Activated gamma-delta T cell (primary cell): ENCODE measurements around the gene PLA2G4E.

Source experiments
- DNase-seq: peaks from one replicate; lab custom pipeline; 2025; lab: John Stamatoyannopoulos, UW
- total RNA-seq, 2 donors: gene quantifications; one replicate each; lab custom pipeline; 2026; lab: John Stamatoyannopoulos, UW

Gene PLA2G4E, protein sequence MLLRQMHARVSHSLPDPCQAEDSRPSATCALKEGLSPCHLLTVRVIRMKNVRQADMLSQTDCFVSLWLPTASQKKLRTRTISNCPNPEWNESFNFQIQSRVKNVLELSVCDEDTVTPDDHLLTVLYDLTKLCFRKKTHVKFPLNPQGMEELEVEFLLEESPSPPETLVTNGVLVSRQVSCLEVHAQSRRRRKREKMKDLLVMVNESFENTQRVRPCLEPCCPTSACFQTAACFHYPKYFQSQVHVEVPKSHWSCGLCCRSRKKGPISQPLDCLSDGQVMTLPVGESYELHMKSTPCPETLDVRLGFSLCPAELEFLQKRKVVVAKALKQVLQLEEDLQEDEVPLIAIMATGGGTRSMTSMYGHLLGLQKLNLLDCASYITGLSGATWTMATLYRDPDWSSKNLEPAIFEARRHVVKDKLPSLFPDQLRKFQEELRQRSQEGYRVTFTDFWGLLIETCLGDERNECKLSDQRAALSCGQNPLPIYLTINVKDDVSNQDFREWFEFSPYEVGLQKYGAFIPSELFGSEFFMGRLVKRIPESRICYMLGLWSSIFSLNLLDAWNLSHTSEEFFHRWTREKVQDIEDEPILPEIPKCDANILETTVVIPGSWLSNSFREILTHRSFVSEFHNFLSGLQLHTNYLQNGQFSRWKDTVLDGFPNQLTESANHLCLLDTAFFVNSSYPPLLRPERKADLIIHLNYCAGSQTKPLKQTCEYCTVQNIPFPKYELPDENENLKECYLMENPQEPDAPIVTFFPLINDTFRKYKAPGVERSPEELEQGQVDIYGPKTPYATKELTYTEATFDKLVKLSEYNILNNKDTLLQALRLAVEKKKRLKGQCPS
- 0 to 0.04 reads per million in 2 donors for total RNA-seq

DNA sequence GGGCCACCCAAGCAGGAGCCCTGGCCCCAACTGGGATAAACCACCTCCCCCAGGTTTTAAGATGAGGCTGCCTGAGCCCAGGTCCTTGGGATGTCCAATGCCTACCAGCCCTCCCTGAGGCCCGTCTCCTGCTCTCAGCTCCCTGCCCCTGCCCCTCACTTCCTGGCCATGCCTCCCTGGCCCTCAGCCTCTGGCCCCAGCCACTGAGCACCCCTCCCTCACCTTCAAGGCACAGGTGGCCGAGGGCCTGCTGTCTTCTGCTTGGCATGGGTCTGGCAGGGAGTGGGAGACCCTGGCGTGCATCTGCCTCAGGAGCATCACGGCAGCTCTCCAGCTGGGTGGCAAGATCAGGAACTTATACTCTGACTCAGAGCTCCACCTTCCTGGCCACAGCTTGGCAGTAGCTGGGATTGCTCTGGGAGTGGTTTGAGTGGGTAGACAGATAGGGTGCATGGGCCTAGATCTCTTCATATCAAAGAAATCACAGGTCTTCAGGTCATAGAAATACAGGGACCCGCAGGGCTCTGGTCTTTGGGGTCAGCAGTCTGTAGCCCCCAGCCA, at the start of gene PLA2G4E:
Gene PLA2G4E (minus strand): TSS at position 330 of the 561 bp plus-strand sequence. CDS start 12 bp downstream, at position 318.
- DNase-seq: no peak

DNA sequence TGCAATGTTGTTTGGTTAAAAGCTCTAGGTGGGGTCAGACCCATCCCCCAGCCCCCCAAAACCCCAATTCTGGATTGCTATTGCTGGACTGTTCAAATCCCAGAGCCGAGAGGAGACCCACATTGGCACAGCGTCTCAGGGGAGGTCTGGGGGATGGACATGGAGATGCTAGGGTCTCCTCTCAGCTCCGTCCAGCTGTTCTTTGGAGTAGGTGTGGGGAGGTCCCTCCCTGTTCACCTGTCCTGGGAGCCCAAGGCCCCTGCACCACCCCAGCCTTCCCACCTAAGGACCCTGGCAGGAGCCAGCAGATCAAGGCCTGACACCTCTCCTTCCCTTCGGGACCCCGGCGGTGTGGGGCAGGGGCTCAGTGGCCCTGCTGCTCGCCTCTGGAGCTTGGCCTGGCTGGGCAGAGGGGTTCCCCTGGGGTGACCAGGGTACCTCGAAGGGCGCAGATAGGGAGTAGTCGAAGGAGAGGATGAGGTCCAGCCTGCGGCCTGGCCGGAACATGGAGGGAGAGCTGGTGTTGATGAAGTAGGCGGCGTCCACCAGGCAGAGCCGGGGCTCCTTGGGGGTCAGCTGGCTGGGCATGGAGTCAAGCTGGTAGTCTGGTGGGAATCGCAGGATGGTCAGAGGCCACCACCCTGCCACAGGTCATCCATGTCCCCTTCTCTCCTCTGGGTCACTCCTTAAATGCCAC, 49.6 kb upstream of the PLA2G4E start:
- DNase-seq: no peak

DNA sequence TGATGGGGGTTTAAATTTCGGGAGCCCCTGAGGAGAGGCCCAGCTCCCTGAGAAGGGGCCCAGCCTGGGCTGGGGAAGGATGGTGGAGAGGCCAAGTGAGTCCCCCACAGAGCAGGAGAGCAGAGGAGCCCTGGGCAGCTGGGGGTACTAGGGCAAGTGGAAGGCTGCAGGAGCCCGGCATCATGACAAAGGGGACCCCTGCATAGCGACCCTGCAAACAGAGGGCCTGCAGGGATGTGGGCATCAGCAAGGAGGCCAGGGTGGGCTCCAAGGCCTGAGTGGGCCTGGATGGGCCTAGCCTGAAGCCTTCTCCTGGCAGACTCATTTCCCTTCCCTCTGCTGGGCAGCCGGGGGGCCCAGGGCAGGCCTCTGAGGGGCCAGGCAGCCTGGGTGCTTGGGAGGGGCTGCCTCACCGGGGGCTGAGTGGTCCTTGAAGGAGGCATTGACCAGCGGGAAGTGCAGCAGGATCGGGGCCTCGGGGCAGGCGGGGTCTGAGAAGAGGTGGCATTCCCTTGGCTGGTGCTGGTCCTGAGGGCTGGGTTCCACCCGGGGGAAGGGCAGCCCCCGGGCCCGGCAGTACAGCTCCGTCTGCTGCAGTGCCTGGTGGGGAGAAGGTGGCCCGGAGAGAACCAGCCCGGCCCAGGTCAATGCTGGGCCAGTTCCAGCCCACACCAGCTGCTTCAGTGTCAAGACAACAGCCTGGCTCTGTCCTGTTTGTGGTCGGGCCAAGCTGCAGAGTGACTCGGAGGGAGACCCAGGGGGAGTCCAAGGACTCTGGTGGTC, 48.8 kb upstream of the PLA2G4E start:
- no peak for DNase-seq

DNA sequence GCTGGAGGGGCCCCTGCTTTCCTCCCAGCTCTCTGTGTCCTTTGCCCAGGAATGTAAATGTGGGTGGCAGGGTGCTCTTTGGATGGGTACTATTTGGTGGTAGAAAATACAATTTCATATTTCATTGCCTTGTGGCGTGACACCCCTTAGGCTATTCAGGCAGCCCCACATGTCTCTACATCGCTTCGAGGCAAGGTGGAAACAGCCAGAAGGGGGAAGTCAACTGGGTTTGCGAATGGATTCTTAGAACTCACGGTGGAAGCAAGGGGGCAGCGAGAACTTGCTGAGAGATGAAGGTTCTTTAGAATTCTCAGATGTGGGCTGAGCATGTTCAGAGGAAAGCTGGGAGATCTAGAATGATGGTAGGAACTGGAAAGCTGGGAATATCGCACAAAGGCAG, 48.2 kb upstream of the PLA2G4E start:
- DNase-seq: no peak

DNA sequence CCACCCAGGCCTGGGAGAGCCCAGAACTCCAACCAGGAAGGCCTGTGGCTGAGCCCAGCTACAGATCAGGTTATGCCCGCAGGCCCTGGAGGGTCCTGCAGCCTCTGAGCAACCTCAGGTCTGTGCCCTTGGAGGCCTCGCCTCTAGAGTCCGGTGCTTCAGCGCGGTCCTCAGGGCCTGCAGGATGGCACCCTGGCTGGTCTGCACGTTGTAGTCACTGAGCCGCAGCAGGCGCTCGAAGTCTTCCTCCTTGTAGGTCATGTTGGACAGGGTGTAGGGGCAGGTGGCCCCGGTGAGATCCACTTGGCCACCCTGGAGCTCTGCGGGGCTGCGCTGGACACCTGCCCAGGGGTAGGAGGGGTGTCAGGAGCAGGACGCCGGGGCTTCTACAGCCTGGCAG, 47.8 kb upstream of the PLA2G4E start:
- DNase-seq: no peak

DNA sequence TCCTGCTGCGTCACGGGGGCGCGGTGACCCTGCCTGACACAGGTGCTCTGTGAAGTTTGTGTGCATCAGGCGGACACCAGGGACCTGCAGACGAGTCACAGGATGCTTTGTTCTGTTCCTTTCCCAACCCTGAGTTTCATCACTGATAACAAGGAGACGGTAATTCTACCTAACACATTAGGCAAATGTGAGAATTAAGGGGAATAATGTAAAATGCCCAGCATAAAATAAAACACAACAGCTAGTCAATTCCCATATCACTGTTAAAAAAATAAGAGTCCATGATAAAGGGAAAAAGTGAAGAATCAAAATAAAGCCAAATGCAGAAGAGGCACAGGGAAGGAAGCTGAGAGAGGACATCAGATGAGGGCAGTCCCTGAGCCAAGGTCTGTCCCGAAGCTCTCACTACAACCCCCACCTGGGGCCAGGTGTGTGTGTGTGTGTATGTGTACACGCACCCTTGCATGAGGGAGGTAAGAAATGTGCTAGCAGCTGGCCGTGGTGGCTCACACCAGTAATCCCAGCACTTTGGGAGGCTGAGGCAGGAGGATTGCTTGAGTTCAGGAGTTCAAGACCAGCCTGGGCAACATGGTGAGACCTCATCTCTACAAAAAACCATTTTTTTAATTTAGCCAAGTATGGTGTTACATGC, 46.0 kb upstream of the PLA2G4E start:
- no peak for DNase-seq

DNA sequence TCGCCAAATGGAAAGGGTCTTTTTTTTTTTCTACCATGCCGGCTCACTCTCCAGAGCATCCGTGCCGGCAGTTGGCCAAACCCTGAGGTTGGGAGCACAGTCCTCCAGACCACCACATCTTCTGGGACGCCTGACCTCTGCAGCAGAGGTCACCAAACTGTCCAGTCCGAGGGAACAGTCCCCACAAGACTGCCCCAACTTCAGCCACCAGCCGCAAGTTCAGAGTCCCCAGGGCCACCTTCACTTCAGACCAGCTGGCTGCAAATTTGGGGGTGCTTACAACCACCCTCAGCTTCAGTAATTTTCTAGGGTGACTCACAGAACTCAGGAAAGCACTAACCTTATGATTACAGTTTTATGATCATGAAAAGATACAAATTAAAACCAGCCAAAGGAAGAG, 44.6 kb upstream of the PLA2G4E start:
- no peak for DNase-seq

DNA sequence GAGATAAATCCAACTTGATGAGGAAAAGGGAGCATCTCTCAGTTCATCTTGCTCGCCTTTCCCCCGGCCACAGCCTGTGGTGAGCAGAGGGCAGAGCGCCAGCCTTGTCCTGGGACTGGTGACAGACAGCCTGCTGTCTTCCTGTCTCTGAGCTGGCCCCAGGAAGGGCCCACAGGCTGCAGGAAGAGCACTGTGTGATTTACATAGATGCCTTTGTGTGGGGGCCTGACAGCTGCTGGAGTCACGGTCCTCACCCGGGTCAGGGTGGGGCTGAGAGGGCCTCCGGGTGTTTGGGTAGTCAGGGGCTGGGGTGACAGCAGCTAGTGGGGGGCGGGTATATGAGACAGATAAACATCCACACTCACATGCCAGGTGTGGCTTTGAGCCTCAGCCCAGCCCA, 44.2 kb upstream of the PLA2G4E start:
- no peak for DNase-seq

DNA sequence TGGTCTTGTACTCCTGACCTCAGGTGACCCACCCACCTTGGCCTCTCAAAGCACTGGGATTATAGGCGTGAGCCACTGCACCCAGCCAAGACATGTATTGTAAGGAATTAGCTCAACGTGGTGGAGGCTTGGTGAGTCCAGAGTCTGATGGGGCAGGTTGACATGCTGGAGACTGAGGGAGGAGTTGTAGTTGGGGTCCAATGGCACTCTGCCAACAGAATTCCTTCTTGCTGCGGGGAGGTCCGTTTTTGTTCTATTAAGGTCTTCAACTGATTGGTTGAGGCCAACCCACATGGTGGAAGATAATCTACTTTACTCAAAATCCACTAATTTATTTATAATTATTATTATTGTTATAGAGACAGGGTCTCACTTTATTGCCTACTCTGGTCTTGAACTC, 43.4 kb upstream of the PLA2G4E start:
- DNase-seq: no peak

DNA sequence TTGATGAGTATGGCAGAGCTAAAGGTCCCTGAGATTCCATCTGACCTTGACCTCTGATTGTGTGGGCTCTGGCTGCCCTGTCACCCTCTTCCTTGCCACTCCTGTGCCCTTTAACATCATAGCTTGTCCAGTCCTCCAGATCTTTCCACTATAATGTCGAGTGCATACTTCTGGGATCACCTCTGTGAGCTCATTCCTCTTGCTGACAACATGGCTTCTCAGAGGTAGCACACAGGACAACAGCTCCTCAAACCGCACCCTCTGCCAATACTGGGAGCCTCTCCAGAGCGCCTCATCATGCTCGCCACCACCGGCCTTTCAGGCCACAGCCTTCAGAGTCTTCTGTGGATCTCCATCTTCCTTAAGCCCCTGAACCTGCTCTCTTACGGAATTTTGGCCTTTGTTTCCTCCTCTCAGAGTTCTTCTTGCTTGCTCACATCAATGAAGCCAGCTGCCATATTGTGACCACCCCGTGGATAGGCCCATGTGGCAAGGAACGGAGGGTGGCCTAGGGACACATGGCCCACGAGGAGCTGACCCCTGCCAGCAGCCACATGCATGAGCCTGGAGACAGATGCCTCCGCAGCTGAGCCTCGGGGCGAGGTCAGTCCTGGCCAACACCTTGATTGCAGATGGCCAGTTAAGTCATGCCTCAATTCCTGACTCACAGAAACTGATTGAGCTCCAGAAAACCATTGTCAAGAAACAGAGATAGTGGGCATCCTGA, 42.4 kb upstream of the PLA2G4E start:
- no peak for DNase-seq

DNA sequence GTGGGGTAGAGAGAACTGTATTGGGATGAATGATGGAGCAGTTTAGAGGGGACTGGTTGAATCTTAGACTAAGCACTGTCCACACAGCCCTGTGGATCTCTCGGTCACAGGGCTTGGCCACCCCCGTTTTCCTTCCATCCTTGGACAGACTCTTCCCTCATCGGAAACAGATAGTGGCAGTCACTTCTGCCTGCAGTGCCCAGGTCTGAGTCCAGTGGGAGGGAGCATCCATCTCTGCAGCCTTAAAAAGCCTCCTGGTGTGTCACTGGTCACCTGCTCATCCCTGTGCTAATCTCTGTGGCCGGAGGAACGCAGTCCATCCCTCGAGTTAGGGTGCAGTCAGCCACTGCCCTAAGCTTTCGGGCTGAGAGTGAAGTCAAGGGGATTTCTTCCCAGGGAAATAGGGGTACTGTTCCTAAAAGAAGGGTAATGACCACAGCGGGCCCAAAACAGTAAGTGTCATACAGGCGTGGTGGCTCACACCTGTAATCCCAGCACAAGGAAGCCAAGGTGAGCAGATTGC, 41.5 kb upstream of the PLA2G4E start:
- DNase-seq: no peak

DNA sequence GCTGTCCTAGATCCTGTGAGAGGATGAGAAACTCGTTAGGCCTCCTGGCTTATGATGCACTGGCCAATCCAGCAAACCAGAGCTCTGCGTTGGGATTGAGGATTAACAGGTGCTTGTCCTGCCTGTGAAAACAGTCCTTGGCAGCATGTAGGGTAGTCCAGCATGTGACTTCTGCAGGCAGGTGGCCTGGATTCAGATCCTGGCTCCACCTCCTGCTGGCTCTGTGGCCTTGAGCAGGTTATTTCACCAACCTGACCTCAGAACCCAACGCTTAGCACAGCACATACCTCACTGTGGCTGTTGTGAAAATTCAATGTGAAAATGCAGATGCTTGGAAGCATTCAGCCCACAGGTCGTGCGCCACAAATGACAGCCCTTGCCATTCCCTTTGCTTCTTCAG, 40.0 kb upstream of the PLA2G4E start:
- DNase-seq: no peak

DNA sequence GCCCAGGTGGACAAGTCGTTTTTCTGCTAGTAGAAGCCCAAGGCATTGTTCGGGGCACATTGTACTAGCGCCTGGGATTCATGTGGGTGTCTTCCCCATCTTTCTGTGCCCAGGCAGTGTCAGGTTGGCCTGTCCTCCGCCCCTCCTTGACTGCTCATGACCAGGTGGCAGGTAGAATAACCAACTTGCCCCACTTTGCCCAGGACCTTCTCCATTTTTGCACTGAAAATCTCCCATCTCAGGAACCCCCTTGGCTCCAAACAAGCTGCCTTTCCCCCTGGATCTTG, 39.6 kb upstream of the PLA2G4E start:
- no peak for DNase-seq

DNA sequence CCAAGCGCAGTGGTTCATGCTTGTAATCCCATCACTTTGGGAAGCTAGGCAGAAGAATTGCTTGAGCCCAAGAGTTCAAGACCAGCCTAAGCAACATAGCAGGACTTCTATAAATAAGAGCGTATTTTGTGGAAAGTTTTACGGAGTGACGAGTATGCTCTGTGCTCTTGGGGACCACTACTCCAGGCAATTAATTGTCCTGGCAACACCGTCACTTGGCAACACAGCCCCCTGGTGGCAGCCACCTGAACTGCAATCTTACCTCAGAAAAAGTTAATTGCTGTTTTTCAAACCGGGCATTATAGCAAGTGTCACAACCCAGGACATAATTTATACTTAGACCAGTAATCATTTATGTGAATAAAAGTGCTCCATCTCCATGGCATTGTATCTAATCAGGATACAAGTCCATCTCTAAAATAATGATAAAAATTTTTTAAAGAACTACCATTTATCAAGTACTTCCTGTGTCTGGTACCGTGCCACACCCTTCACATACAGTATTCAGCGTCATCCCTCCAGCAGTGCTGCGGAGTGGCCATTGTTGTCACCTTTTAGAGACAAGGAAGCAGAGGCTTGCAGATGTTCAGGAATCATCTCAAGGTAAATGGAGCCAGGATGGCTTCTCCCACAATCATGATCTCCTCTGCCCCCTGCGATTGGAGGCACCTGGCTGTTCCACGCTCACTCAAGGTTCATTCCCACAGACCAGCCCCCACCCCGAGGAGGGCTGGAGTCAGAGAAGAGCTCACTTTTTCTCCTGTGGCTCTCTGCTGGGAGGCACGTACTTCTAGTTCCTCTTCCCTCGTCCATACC, 39.0 kb upstream of the PLA2G4E start:
- DNase-seq: no peak

DNA sequence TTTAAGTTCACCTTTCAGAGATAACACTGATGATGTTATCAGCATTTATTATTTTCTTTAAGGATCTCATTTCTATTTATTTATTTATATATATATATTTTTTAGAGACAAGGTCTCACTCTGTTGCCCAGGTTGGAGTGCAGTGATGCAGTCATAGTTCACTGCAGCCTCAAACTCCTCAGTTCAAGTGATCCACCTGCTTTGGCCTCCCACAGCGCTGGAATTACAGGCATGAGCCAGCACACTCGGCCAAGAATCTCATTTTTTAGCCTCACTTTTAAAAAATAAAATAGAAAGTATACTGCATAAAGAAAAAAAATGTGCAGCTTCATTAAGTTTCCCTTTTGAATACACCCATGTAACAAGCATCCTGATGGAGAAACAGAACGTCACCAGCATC, 37.9 kb upstream of the PLA2G4E start:
- DNase-seq: no peak

DNA sequence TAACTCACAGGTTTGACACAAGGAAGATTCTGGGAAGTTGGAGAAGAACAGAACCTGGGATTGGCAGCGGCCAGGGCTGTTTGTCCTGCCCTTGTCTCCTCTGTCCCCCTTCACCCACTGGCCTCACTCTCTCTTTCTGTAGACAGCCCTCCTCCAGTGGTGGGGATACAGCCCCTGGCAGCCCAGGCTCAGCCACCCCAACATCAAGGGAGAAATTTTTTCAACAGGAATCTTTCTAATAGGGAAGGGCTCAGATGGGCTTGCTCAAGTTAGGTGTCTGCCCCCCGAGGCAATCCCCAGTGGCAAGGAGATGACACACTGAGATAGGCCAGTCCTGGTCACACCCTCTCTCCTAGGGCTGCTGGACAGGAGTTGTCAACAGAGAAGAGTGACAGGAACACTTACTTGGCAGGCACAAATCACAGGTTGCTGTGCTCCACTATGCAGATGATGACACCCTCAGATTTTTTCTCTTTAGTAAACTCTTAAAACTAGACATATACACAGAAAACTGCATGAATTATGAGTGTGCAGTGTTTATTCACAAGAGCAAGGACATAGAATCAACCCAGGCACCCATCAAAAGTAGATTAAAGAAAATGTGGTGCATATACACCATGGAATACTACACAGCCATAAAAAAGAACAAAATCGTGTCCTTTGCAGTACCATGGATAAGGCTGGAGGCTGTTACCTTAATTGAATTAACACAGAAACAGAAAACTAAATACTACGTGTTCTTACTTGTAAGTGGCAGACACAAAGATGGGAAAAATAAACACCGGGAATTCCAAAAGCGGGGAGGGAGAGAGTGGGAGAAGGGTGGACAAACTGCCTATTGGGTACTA, 37.2 kb upstream of the PLA2G4E start:
- DNase-seq: no peak

DNA sequence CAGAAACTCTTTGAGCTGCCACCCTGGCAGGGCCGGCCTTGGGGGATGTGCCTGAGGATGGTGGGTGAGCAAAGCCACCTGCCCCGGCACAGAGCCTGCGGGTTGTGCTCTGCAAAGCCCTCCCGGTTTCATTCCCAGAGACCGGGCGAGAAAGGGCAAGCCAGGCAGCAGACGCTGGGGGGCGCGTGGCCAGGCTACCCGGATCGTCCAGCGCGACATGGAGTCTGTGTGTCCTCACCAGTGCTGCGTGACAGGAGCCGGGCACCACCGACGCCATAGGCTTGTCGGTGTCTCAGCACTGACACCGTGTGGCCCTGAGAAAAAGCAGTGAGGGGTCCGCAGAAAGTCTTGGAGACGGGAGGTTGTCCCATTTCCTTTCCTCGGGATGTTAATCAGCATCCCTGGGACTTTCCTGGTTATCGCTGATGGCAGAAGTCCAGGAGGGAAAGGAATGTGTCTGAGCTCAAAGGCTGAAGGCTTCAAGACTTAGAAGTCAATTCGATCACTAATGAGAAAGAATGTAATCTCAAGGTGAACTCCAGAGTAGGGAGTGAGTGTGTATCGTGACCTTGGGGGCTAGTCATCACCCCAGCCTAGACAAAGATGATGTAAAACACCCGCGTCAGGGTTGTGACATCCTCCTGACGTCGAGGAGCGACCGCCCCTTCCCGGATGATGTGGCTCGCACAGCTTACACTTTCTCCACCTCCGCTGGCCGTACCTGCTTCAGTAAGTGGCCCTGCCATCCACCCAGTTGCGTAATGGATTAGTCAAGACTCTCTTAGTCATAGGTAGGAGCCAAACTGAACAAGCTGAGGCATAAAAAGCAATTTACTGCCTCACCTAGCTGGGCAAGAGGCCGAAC, 36.3 kb upstream of the PLA2G4E start:
- no peak for DNase-seq
